ENCODE data around the gene SCNN1A.

SCNN1A gene

DNA sequence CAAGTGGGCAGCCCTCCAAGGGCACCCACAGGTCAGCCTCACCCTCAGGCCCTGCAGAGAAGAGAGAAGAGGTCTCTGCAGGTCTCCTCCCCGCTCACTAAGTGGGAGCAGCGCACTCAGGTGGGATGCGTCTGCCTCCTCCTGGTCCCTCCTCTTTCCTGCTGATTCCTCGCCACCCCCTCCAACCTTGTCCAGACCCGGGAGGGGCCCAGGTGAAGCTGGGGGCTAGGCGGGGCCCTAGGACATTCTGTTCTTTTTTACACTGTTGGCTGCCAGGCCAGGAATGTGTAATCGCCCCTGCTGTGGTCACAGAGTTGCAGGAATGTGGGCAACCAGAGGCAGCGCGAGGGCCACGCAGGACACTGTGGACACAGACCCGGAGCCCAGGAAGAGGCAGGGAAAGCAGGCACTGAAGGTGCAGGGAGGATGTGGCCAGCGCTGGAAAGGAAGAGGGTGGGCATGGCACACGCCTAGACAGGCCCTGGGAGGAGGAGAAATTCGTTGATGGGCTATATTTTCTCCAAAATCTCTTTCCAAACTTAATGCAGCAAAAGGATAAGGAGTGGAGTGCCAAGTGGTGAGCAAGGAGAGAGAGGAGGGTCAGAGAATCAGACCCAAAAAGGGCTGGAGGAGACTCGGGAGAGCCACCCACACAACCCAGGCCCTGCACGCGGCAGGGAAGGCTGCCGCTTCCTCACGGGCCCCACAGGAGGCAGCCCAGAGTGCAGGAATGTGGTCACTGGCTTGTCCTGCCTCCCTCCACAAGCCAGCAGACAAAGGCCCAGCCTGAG lies 911 bp upstream of the SCNN1A start:
- no peak for DNase-seq
- Histone ChIP-seq H3K36me3 (no peaks in the 10 kb centered on the region), H3K27me3 (no peaks in the 10 kb centered on the region), H3K4me3 (ENCODE audit: low read depth, low read length) (no peak overlapping the region), H3K9me3 (no peaks in the 10 kb centered on the region), H3K4me1 (no peaks in the 10 kb centered on the region)
- TF ChIP-seq, protein P1, sequence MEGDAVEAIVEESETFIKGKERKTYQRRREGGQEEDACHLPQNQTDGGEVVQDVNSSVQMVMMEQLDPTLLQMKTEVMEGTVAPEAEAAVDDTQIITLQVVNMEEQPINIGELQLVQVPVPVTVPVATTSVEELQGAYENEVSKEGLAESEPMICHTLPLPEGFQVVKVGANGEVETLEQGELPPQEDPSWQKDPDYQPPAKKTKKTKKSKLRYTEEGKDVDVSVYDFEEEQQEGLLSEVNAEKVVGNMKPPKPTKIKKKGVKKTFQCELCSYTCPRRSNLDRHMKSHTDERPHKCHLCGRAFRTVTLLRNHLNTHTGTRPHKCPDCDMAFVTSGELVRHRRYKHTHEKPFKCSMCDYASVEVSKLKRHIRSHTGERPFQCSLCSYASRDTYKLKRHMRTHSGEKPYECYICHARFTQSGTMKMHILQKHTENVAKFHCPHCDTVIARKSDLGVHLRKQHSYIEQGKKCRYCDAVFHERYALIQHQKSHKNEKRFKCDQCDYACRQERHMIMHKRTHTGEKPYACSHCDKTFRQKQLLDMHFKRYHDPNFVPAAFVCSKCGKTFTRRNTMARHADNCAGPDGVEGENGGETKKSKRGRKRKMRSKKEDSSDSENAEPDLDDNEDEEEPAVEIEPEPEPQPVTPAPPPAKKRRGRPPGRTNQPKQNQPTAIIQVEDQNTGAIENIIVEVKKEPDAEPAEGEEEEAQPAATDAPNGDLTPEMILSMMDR (IDR thresholded peaks at IDR 0.05; ENCODE audit: low read depth, low read length) = no peak

DNA sequence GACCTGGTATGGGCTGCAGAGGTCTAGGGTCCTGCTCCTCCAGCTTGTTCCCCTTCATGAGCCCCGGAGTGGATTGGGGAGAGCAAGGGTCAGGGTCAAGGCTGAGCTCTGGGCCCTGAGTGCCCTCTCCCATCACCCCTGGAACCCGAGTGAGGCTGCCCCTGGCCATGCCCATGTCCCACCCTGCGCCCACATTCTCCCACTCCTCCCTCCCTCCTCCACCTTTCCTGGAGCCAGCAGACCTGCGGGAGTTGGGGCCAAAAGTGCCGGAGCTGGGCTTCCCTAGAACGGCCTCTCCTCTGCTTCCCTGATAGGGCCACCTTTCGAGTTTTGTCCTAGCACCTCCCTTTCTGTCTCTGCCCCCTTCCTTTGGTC lies 590 bp downstream of the SCNN1A start:
- H3K4me3 ChIP-seq (ENCODE audit: low read depth, low read length) = no peak overlapping the region
- no peak for DNase-seq
- no peaks in the 10 kb centered on the region for H3K4me1 ChIP-seq
- no peaks in the 10 kb centered on the region for H3K27me3 ChIP-seq
- TF ChIP-seq, protein P1 (IDR thresholded peaks at IDR 0.05; ENCODE audit: low read depth, low read length) = no peak
- H3K9me3 ChIP-seq = no peaks in the 10 kb centered on the region
- H3K36me3 ChIP-seq = no peaks in the 10 kb centered on the region

DNA sequence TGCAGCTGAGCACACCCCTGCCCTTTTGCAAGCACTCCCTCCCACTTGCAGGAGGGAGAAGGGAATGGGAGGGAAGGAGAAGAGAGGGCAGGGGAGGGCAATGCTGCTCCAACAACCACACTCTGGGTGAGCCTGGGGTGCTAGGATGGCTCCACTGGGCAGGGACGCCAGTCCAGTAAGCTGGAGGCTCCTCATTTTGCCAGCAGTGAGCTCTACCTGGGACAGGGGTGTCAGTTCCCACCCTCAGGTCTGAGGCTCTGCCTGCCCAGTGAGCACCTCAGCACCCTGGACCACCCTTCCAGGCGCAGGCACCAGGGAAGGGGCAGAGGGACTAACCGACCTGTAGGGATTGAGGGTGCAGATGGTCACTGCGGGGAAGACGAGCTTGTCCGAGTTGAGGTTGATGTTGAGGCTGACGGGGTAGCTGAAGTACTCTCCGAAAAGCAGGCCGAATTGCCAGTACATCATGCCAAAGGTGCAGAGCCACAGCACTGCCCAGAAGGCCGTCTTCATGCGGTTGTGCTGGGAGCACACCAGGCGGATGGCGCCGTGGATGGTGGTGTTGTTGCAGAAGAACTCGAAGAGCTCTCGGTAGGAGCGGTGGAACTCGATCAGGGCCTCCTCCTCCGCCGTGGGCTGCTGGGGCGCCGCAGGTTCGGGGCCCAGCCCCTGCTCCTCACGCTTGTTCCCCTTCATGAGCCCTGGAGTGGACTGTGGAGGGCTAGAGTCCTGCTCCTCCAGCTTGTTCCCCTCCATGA lies 1.2 kb downstream of the SCNN1A start:
- no peaks in the 10 kb centered on the region for H3K4me1 ChIP-seq
- no peaks in the 10 kb centered on the region for H3K27me3 ChIP-seq
- no peak for DNase-seq
- H3K9me3 ChIP-seq = no peaks in the 10 kb centered on the region
- no peak overlapping the region for H3K4me3 ChIP-seq (ENCODE audit: low read depth, low read length)
- H3K36me3 ChIP-seq = no peaks in the 10 kb centered on the region
- TF ChIP-seq, protein P1 (IDR thresholded peaks at IDR 0.05; ENCODE audit: low read depth, low read length) = no peak

DNA sequence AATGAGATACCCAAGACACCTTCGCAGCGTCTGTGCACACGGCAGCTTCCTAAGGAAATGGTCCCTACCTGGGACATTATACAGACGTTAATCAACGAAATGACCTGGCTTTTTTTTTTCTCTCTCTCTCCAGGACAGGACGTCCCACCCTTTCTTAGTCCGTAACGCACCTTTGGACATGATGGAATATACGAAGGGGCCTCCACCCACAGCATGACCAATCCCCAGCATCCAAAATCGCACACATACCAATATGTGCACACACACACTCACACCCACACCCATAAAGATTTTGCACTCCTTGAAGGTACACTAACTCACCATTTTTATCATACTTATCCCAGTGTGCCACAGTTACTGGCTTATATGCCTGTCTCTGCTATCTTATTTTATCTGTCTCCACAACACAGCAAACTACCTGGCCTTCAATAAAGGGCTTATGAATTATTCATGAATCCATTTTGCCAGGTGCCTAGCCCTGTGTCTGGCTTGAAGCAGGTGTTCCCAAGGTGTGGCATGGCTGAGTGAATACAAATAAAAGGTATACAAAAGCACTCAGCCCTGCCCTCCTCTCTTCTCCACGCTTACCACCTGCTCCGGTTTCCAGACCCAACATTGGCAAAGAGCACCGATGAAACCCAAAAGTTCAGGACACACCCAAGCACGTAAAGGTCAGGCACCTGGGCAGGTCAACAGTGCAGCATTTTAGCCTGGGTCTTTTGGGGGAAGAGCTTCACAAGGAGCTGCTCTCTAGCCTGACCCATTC lies 2.2 kb downstream of the SCNN1A start:
- Histone ChIP-seq H3K4me1 (no peaks in the 10 kb centered on the region), H3K9me3 (no peaks in the 10 kb centered on the region), H3K4me3 (ENCODE audit: low read depth, low read length) (no peak overlapping the region), H3K36me3 (no peaks in the 10 kb centered on the region), H3K27me3 (no peaks in the 10 kb centered on the region)
- TF ChIP-seq, protein P1 (IDR thresholded peaks at IDR 0.05; ENCODE audit: low read depth, low read length) = no peak
- no peak for DNase-seq

DNA sequence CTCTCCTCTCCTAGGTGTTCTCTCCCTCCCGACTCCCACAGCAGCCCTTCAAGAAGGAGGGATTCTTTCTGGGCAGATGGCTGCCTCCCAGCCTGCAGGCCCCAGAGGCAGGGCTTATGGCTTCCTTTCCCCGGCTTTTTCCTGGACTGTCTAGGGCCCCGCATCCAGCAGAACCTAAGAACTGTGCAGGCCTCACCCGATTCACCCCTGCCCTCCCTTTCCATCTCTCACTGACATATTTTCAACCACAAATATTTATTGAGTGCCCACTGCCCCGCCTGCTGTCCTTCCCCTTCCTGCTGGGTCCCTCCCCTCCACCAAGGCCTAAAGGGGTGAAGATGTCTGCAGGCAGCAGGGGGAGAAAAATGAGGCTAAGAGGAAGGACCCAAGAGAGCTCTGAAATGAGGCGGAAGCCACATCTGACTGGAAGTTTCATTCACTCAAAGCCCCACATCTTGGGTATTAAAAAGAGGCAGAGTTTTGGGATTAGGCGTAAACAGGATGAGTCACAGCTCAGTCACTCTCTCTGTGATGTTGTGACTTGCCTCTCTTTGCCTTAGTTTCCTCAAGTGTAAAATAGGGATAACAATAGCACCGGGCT lies 2.9 kb downstream of the SCNN1A start:
- TF ChIP-seq, protein P1 (IDR thresholded peaks at IDR 0.05; ENCODE audit: low read depth, low read length) = no peak
- no peak overlapping the region for H3K4me3 ChIP-seq (ENCODE audit: low read depth, low read length)

More for the DNA sequence above, 2.9 kb downstream of the SCNN1A start:
- H3K36me3 ChIP-seq = no peaks in the 10 kb centered on the region
- H3K27me3 ChIP-seq = no peaks in the 10 kb centered on the region
- H3K9me3 ChIP-seq = no peaks in the 10 kb centered on the region
- H3K4me1 ChIP-seq = no peaks in the 10 kb centered on the region
- no peak for DNase-seq
